KMS-11 (cell line): ENCODE data around the gene RBFOX1.

Experiments
- H2AFZ ChIP-seq: fragments of 200-600 bp; sonication (generic); 2 replicates; pipeline ENCODE4 v1.6.1; 2016; ENCODE audit warnings: antibody characterized with exemption, mixed run types, low read depth
- H3K27ac ChIP-seq: fragments of 200-600 bp; sonication (generic); 2 replicates; pipeline ENCODE4 v1.6.1; 2016; ENCODE audit warnings: mild to moderate bottlenecking, mixed run types
- H3K27me3 ChIP-seq: fragments of 200-600 bp; sonication (generic); 2 replicates; pipeline ENCODE4 v1.6.1; 2017; ENCODE audit warnings: mild to moderate bottlenecking, low read depth, mixed run types, moderate library complexity; ENCODE audit not compliant: insufficient read depth
- H3K36me3 ChIP-seq: fragments of 200-600 bp; sonication (generic); 2 replicates; pipeline ENCODE4 v1.6.1; 2017; ENCODE audit warnings: mild to moderate bottlenecking, mixed run types; ENCODE audit not compliant: insufficient read depth
- H3K4me1 ChIP-seq: fragments of 200-600 bp; sonication (generic); 2 replicates; pipeline ENCODE4 v1.6.1; 2016; ENCODE audit warnings: mild to moderate bottlenecking, low read depth, mixed run types; ENCODE audit not compliant: poor library complexity, severe bottlenecking
- H3K4me2 ChIP-seq: fragments of 200-600 bp; sonication (generic); 2 replicates; pipeline ENCODE4 v1.7.0; 2016; ENCODE audit warnings: mild to moderate bottlenecking, mixed run types
- H3K4me3 ChIP-seq: fragments of 200-600 bp; sonication (generic); IDR thresholded peaks from 2 replicates; pipeline ENCODE4 v1.6.1; 2017; ENCODE audit warnings: low read depth, low read length, mixed read lengths; ENCODE audit not compliant: insufficient read depth
- H3K79me2 ChIP-seq: fragments of 200-600 bp; sonication (generic); 2 replicates; pipeline ENCODE4 v1.6.1; 2016; ENCODE audit warnings: low read depth, mixed run types; ENCODE audit not compliant: insufficient read depth
- H3K9ac ChIP-seq: fragments of 200-600 bp; sonication (generic); 2 replicates; pipeline ENCODE4 v1.6.1; 2016; ENCODE audit warnings: mild to moderate bottlenecking, mixed run types
- H4K20me1 ChIP-seq: fragments of 200-600 bp; sonication (generic); 2 replicates; pipeline ENCODE4 v1.6.1; 2016; ENCODE audit warnings: mild to moderate bottlenecking, mixed run types; ENCODE audit not compliant: insufficient read depth
- TF ChIP-seq, protein P1 (sequence below): fragments of 200-600 bp; sonication (generic); conservative IDR thresholded peaks from 2 replicates; pipeline ENCODE4 v1.6.1; 2017; ENCODE audit warnings: low read depth, mild to moderate bottlenecking, antibody characterized with exemption, low read length, moderate library complexity, mixed read lengths

The RBFOX1 gene

DNA sequence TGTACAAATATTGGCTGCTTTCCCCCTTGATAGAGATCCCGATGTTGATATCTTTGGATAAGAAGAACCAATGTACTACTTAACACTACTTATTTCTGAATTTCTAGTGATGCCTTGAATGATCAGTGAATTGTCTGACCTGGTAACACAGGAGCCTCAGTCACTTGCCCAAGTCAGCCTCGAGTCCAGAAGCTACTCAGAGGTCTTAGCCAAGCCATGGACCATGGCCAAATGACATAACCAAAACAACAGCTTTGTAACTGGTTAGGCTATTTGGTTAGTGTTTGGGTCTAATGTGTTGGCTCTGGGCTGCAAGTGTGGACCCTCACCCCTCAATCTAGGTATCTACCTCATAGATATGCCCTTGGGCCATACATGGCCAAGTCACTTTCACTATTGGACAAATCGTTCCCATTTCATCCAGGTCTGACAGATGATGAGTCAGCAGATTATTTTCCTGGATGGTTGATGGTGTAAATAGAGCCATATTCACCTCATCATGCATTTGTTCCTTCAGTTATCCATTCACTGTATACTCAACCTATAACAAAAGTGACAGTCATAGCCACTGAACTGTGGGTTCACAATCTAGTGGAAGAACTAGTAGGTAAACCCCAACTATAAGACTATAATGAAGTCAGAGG, 3.5 kb downstream of the RBFOX1 start:
- no peak overlapping the region for H3K4me3 ChIP-seq
- H3K4me2 ChIP-seq, result no peak overlapping the region
- H2AFZ ChIP-seq, result no peak overlapping the region
- no peak overlapping the region for H3K27ac ChIP-seq
- H3K27me3 ChIP-seq, result no peaks in the 10 kb centered on the region
- TF ChIP-seq, protein P1, sequence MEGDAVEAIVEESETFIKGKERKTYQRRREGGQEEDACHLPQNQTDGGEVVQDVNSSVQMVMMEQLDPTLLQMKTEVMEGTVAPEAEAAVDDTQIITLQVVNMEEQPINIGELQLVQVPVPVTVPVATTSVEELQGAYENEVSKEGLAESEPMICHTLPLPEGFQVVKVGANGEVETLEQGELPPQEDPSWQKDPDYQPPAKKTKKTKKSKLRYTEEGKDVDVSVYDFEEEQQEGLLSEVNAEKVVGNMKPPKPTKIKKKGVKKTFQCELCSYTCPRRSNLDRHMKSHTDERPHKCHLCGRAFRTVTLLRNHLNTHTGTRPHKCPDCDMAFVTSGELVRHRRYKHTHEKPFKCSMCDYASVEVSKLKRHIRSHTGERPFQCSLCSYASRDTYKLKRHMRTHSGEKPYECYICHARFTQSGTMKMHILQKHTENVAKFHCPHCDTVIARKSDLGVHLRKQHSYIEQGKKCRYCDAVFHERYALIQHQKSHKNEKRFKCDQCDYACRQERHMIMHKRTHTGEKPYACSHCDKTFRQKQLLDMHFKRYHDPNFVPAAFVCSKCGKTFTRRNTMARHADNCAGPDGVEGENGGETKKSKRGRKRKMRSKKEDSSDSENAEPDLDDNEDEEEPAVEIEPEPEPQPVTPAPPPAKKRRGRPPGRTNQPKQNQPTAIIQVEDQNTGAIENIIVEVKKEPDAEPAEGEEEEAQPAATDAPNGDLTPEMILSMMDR, result no peak
- no peaks in the 10 kb centered on the region for H3K4me1 ChIP-seq
- H4K20me1 ChIP-seq, result no peaks in the 10 kb centered on the region
- no peak overlapping the region for H3K9ac ChIP-seq
- H3K79me2 ChIP-seq, result no peaks in the 10 kb centered on the region
- no peaks in the 10 kb centered on the region for H3K36me3 ChIP-seq

DNA sequence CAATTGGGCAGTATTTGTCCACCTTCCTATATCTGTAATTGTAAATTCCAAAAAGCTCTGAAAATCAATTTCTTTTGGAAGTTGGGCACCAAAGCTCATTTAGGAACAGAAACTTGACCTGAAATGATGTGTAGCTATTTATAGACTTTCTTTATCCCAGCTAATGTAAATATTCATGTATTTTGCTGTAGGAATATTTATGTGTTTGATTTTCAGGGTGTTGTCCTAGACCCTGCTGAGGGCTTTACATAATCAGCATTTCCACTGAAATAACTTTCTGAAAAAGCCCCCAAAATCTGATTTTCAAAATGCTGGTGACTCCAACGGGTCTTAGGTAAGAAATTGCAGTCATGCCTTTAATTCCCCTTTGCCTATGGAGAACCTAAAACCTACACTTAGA, 4.1 kb downstream of the RBFOX1 start:
- no peak overlapping the region for H3K27ac ChIP-seq
- no peak overlapping the region for H2AFZ ChIP-seq
- no peak overlapping the region for H3K9ac ChIP-seq
- TF ChIP-seq, protein P1, result no peak
- H4K20me1 ChIP-seq, result no peaks in the 10 kb centered on the region
- H3K4me2 ChIP-seq, result no peak overlapping the region
- no peak overlapping the region for H3K4me3 ChIP-seq
- H3K79me2 ChIP-seq, result no peaks in the 10 kb centered on the region
- no peaks in the 10 kb centered on the region for H3K4me1 ChIP-seq
- H3K36me3 ChIP-seq, result no peaks in the 10 kb centered on the region
- no peaks in the 10 kb centered on the region for H3K27me3 ChIP-seq

DNA sequence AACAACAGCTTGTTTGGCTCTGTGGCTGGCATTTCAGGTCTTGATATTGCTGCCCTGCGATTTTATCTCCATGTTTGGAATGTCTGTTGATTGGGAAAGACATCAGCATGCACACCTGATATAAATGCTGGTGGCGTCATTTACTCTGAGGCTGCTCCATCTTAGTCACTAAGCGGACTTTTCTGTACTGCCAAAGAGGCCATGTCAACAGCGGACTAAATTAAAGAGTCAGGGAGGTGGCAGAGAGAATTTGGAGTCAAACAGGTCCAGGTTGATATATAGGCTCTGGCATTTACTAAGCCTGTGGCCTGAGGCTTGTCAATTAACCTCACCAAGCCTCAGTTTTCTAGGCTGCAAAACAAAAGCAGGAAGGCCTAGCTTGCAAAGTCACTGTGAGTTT, 6.2 kb downstream of the RBFOX1 start:
- TF ChIP-seq, protein P1, result no peak
- Histone ChIP-seq H3K4me3 (no peak overlapping the region), H3K4me2 (no peak overlapping the region), H3K79me2 (no peaks in the 10 kb centered on the region), H3K4me1 (no peaks in the 10 kb centered on the region), H3K27me3 (no peaks in the 10 kb centered on the region), H3K9ac (no peak overlapping the region), H3K36me3 (no peaks in the 10 kb centered on the region), H2AFZ (no peak overlapping the region), H4K20me1 (no peaks in the 10 kb centered on the region), H3K27ac (no peak overlapping the region)

DNA sequence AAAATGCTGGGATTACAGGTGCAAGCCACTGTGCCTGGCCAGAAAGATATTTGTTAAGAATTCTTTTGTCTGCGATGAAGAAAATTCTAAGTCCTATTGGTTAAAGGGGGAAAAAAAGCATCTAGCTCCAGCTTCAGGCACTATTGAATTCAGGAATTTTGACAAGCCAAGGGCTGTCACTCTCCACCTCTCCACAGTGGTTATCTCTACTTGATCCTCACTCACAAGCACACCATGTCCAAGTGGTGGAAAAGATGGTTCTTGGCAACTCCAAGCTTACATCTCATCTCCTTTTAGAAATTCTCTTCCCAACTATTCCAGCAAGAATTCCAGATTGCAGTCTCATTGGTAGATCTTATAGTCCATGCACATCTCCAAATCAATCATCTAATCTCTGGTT, 7.1 kb downstream of the RBFOX1 start:
- H3K79me2 ChIP-seq, result no peaks in the 10 kb centered on the region
- no peaks in the 10 kb centered on the region for H3K27me3 ChIP-seq
- TF ChIP-seq, protein P1, result no peak
- no peak overlapping the region for H2AFZ ChIP-seq
- no peak overlapping the region for H3K4me3 ChIP-seq
- no peak overlapping the region for H3K4me2 ChIP-seq
- no peaks in the 10 kb centered on the region for H4K20me1 ChIP-seq
- no peak overlapping the region for H3K27ac ChIP-seq
- H3K4me1 ChIP-seq, result no peaks in the 10 kb centered on the region
- no peak overlapping the region for H3K9ac ChIP-seq
- no peaks in the 10 kb centered on the region for H3K36me3 ChIP-seq
